GM23338 (cell line): ENCODE results near the gene C1orf198. TPM values are rescaled to one million over a fixed set of nuclear protein-coding genes. Genes with fewer than 3 reads are reported as not detected.

Source experiments
- ATAC-seq: fragments of 200-7000 bp; cut with Tn5 transposase; 3 replicates; pipeline ENCODE4 v1.9.1; 2020
- DNase-seq: peaks from one replicate; pipeline ENCODE4 v3.0.0-alpha.2; 2015; ENCODE audit warnings: low spot score
- H2AFZ ChIP-seq: fragments of 200-600 bp; sonication (generic); 2 replicates; pipeline ENCODE4 v1.8.0; 2016; ENCODE audit warnings: antibody characterized with exemption, mild to moderate bottlenecking, moderate library complexity
- H3F3A ChIP-seq: fragments of 200-600 bp; sonication (generic); replicated peaks from 2 replicates; pipeline ENCODE4 v1.8.0; 2017; ENCODE audit warnings: antibody characterized with exemption, mixed run types, low read depth
- H3K27ac ChIP-seq: fragments of 200-600 bp; sonication (generic); 2 replicates; pipeline ENCODE4 v1.6.1; 2016; ENCODE audit warnings: low read depth
- H3K27me3 ChIP-seq: fragments of 200-600 bp; sonication (generic); 2 replicates; pipeline ENCODE4 v1.8.0; 2016; ENCODE audit warnings: mild to moderate bottlenecking, mixed run types, moderate library complexity; ENCODE audit not compliant: insufficient read depth
- H3K36me3 ChIP-seq: fragments of 200-600 bp; sonication (generic); 2 replicates; pipeline ENCODE4 v1.8.0; 2016; ENCODE audit warnings: mild to moderate bottlenecking; ENCODE audit not compliant: insufficient read depth
- H3K4me1 ChIP-seq: fragments of 200-600 bp; sonication (generic); 2 replicates; pipeline ENCODE4 v1.8.0; 2016; ENCODE audit warnings: mild to moderate bottlenecking, moderate library complexity; ENCODE audit not compliant: insufficient read depth
- H3K4me2 ChIP-seq: fragments of 200-600 bp; sonication (generic); 2 replicates; pipeline ENCODE4 v1.7.1; 2017; ENCODE audit warnings: mixed run types
- H3K4me3 ChIP-seq: fragments of 200-600 bp; sonication (generic); 2 replicates; pipeline ENCODE4 v1.6.1; 2016; ENCODE audit warnings: mixed run types
- H3K79me2 ChIP-seq: fragments of 200-600 bp; sonication (generic); replicated peaks from 2 replicates; pipeline ENCODE4 v1.8.0; 2017; ENCODE audit warnings: mild to moderate bottlenecking; ENCODE audit not compliant: insufficient read depth
- H3K9me2 ChIP-seq: fragments of 200-600 bp; sonication (generic); 2 replicates; pipeline ENCODE4 v1.8.0; 2017; ENCODE audit not compliant: insufficient read depth
- H4K20me1 ChIP-seq: fragments of 200-600 bp; sonication (generic); replicated peaks from 2 replicates; pipeline ENCODE4 v1.8.0; 2017; ENCODE audit warnings: mild to moderate bottlenecking; ENCODE audit not compliant: insufficient read depth
- H3K27ac Mint-ChIP-seq: 2 replicates; pipeline ENCODE4 v1.8.0; 2020; ENCODE audit warnings: inconsistent platforms, mild to moderate bottlenecking, moderate library complexity, mixed read lengths
- H3K27me3 Mint-ChIP-seq: 3 replicates; pipeline ENCODE4 v1.8.0; 2022; ENCODE audit warnings: low read depth, mild to moderate bottlenecking, moderate library complexity, mixed read lengths, inconsistent platforms; ENCODE audit not compliant: insufficient read depth, poor library complexity
- H3K36me3 Mint-ChIP-seq: 3 replicates; pipeline ENCODE4 v1.8.0; 2021; ENCODE audit warnings: low read depth, mild to moderate bottlenecking, inconsistent platforms, moderate library complexity, mixed read lengths
- H3K4me1 Mint-ChIP-seq: 3 replicates; pipeline ENCODE4 v1.8.0; 2020; ENCODE audit warnings: mild to moderate bottlenecking, inconsistent platforms, mixed read lengths
- H3K4me3 Mint-ChIP-seq: 3 replicates; pipeline ENCODE4 v1.8.0; 2021; ENCODE audit warnings: moderate library complexity, mild to moderate bottlenecking, inconsistent platforms, mixed read lengths
- H3K9me3 Mint-ChIP-seq: 3 replicates; pipeline ENCODE4 v1.8.0; 2020; ENCODE audit warnings: moderate library complexity, mild to moderate bottlenecking, inconsistent platforms, mixed read lengths
- CREB1 ChIP-seq: fragments of 250-450 bp; sonication (Bioruptor Pico); IDR thresholded peaks from 2 replicates; pipeline ENCODE4 v1.5.0; 2020; ENCODE audit warnings: low read depth, mild to moderate bottlenecking, moderate library complexity
- EZH2phosphoT487 ChIP-seq: fragments of 200-600 bp; sonication (generic); IDR thresholded peaks from one replicate; pipeline ENCODE4 v1.8.1; 2018; ENCODE audit warnings: antibody characterized with exemption; ENCODE audit not compliant: unreplicated experiment
- JUNB ChIP-seq: IDR thresholded peaks from one replicate; pipeline ENCODE4 v1.6.1; 2016; ENCODE audit warnings: antibody characterized with exemption; ENCODE audit not compliant: unreplicated experiment
- NANOG ChIP-seq: IDR thresholded peaks from 2 replicates; pipeline ENCODE4 v1.6.1; 2016; ENCODE audit warnings: antibody characterized with exemption, borderline replicate concordance
- POLR2AphosphoS5 ChIP-seq: IDR thresholded peaks from 2 replicates; pipeline ENCODE4 v1.6.1; 2016; ENCODE audit warnings: antibody characterized with exemption, low read depth
- STAT1 ChIP-seq: IDR thresholded peaks from one replicate; pipeline ENCODE4 v1.6.1; 2016; ENCODE audit warnings: antibody characterized with exemption; ENCODE audit not compliant: unreplicated experiment
- ZNF114 ChIP-seq: fragments of 250-450 bp; sonication (Bioruptor Pico); IDR thresholded peaks from 2 replicates; pipeline ENCODE4 v1.5.0; 2020; ENCODE audit warnings: mild to moderate bottlenecking, moderate library complexity
- ZNF331 ChIP-seq: fragments of 250-450 bp; sonication (Bioruptor Pico); IDR thresholded peaks from 2 replicates; pipeline ENCODE4 v1.5.0; 2020; ENCODE audit warnings: low read depth, mild to moderate bottlenecking, moderate library complexity
- polyA plus RNA-seq: library from polyadenylated mRNA; unstranded; fragments of >200 nt; fragmentation: Nextera tagmentation; extraction: Ambion mirVana; gene quantifications from 2 replicates; pipeline ENCODE4 v1.2.1, GENCODE V29; 2016
- total RNA-seq: library from RNA; depleted of rRNA; stranded (reverse); fragments of >200 nt; shearing (Covaris generic); gene quantifications from 2 replicates; pipeline ENCODE4 v1.2.3, GENCODE V29; 2014
- TF ChIP-seq, protein P1 (sequence below): IDR thresholded peaks from one replicate; pipeline ENCODE4 v1.6.1; 2018; ENCODE audit warnings: antibody characterized with exemption; ENCODE audit not compliant: unreplicated experiment
- TF ChIP-seq, protein P2 (sequence below), 2 experiments: fragments of 200-600 bp in 1 of 2; sonication (generic) in 1 of 2; conservative IDR thresholded peaks; 2 replicates each; pipeline versions ENCODE4 v1.5.1 to v1.6.1; 2016 to 2017; ENCODE audit warnings: antibody characterized with exemption in 2 of 2, low read depth in 2 of 2, mild to moderate bottlenecking in 2 of 2, moderate library complexity in 1 of 2
- TF ChIP-seq, protein P3 (sequence below): IDR thresholded peaks from 2 replicates; pipeline ENCODE4 v1.6.1; 2016; ENCODE audit warnings: antibody characterized with exemption

Gene C1orf198
- total and polyA plus RNA-seq, 2 experiments from 2014 or later: 14.9 to 46.6 TPM

DNA sequence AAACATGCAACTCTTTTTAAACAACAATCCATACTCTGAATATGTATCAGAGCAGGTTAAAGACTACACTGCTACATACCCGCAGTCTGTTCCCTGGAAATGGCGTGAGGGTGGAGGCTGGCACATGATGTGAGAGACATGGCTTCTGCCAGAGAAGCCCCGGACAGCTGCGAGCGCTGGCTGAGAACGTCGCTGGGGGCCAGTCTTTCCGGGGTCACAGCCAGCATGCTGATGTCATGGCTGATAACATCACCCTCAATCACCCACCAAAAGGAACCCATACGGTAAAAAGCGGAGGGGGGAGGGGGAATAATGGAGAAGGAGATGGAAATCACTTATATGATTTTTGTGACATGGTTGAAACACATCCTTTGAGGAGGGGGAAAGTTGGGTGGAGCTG lies 29.1 kb downstream of the C1orf198 start (continued):
- TF ChIP-seq, protein P1, sequence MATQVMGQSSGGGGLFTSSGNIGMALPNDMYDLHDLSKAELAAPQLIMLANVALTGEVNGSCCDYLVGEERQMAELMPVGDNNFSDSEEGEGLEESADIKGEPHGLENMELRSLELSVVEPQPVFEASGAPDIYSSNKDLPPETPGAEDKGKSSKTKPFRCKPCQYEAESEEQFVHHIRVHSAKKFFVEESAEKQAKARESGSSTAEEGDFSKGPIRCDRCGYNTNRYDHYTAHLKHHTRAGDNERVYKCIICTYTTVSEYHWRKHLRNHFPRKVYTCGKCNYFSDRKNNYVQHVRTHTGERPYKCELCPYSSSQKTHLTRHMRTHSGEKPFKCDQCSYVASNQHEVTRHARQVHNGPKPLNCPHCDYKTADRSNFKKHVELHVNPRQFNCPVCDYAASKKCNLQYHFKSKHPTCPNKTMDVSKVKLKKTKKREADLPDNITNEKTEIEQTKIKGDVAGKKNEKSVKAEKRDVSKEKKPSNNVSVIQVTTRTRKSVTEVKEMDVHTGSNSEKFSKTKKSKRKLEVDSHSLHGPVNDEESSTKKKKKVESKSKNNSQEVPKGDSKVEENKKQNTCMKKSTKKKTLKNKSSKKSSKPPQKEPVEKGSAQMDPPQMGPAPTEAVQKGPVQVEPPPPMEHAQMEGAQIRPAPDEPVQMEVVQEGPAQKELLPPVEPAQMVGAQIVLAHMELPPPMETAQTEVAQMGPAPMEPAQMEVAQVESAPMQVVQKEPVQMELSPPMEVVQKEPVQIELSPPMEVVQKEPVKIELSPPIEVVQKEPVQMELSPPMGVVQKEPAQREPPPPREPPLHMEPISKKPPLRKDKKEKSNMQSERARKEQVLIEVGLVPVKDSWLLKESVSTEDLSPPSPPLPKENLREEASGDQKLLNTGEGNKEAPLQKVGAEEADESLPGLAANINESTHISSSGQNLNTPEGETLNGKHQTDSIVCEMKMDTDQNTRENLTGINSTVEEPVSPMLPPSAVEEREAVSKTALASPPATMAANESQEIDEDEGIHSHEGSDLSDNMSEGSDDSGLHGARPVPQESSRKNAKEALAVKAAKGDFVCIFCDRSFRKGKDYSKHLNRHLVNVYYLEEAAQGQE: no peak
- TF ChIP-seq, protein P2, sequence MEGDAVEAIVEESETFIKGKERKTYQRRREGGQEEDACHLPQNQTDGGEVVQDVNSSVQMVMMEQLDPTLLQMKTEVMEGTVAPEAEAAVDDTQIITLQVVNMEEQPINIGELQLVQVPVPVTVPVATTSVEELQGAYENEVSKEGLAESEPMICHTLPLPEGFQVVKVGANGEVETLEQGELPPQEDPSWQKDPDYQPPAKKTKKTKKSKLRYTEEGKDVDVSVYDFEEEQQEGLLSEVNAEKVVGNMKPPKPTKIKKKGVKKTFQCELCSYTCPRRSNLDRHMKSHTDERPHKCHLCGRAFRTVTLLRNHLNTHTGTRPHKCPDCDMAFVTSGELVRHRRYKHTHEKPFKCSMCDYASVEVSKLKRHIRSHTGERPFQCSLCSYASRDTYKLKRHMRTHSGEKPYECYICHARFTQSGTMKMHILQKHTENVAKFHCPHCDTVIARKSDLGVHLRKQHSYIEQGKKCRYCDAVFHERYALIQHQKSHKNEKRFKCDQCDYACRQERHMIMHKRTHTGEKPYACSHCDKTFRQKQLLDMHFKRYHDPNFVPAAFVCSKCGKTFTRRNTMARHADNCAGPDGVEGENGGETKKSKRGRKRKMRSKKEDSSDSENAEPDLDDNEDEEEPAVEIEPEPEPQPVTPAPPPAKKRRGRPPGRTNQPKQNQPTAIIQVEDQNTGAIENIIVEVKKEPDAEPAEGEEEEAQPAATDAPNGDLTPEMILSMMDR (conservative IDR thresholded peaks at IDR 0.05; ENCODE audit: low read depth in 2 of 2): no peak

DNA sequence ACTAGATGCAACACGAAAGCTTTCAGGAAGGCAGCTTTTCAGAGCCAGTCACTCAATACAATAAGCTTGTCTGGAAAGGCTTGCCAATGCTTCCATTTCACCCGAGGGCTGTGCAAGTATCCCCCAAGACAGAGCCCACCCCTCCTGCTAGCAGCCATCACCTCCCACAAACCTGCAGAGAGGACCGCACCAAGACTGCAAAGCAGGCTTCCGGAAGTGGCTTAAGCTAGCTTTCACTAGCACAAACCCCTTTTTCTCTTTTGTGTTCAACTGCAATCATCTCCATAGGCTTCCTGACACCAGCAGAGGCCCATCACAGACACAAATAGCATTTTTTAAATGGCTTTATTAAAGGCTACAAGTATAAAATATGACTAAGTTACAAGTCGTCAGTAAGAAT lies 31.5 kb downstream of the C1orf198 start:
- no peaks in the 10 kb centered on the region for H3K36me3 ChIP-seq
- H3K9me2 ChIP-seq: no peaks in the 10 kb centered on the region
- H3K27me3 Mint-ChIP-seq: peaks cover 2% of the 10 kb centered on the region
- H3K4me1 ChIP-seq: peaks cover 8% of the 10 kb centered on the region; the same call in 1 of the 2 replicates
- no peaks in the 10 kb centered on the region; the same call in 2 of the 3 replicates for H3K9me3 Mint-ChIP-seq
- ATAC-seq (no peak), DNase-seq (no peak)
- no peak overlapping the region for H3K27ac Mint-ChIP-seq
- no peak overlapping the region for H3K4me3 Mint-ChIP-seq
- no peak overlapping the region for H2AFZ ChIP-seq
- H3K4me2 ChIP-seq: no peak overlapping the region
- peaks cover 8% of the 10 kb centered on the region for H4K20me1 ChIP-seq
- H3K4me1 Mint-ChIP-seq: no peaks in the 10 kb centered on the region
- H3K27ac ChIP-seq: no peak overlapping the region
- peaks cover 14% of the 10 kb centered on the region; the same call in 2 of the 3 replicates for H3K36me3 Mint-ChIP-seq
- H3K79me2 ChIP-seq: no peaks in the 10 kb centered on the region
- H3K4me3 ChIP-seq: no peak overlapping the region
- H3K27me3 ChIP-seq: no peaks in the 10 kb centered on the region
- no peaks in the 10 kb centered on the region for H3F3A ChIP-seq
- TF ChIP-seq ZNF114 (CRISPR knock-in tag) (no peak), ZNF331 (CRISPR knock-in tag) (no peak), JUNB (no peak), CREB1 (CRISPR knock-in tag) (no peak), EZH2phosphoT487 (no peak), POLR2AphosphoS5 (no peak), NANOG (no peak), STAT1 (no peak)
- TF ChIP-seq, protein P1: no peak
- TF ChIP-seq, protein P3, sequence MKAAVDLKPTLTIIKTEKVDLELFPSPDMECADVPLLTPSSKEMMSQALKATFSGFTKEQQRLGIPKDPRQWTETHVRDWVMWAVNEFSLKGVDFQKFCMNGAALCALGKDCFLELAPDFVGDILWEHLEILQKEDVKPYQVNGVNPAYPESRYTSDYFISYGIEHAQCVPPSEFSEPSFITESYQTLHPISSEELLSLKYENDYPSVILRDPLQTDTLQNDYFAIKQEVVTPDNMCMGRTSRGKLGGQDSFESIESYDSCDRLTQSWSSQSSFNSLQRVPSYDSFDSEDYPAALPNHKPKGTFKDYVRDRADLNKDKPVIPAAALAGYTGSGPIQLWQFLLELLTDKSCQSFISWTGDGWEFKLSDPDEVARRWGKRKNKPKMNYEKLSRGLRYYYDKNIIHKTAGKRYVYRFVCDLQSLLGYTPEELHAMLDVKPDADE: no peak
- TF ChIP-seq, protein P2 (conservative IDR thresholded peaks at IDR 0.05; ENCODE audit: low read depth in 2 of 2): no peak
